ENCODE results near the gene RNF7.
"Not testable (repeated sequence)": the region's sequence is repeated elsewhere in the genome, so short reads cannot be mapped to it uniquely, and the experiment has no call there.

RNF7 gene

GRCh38 chr3:141735770-141736465, 2.2 kb upstream of the RNF7 start:
- DNase-seq (ENCODE audit: low read depth) = no peak

- no peak for DNase-seq (ENCODE audit: low read depth)
Measured at GRCh38 chr3:141737093-141737492, 1.0 kb upstream of the RNF7 start.

DNA sequence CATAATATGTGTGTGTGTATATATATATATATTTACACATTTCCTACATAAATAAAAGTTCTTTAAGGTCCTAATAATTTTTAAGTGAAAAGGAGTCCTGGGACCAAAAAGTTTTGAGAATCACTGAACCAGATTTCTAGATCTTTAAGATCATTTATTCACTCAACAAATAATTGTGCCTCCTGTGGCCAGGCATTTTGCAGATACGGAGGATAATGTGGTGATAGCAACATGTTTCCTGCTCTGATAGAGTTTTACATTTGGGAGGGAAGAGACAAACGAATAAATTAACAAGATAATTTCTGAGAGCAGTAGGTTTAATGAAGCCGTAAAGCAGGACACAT, 448 bp upstream of the RNF7 start:
- peak; percentile 2 for DNase-seq (ENCODE audit: low read depth)

- DNase-seq (ENCODE audit: low read depth) = peak; percentile 40
Measured at GRCh38 chr3:141738891-141739363, 829 bp downstream of the RNF7 start.

DNA sequence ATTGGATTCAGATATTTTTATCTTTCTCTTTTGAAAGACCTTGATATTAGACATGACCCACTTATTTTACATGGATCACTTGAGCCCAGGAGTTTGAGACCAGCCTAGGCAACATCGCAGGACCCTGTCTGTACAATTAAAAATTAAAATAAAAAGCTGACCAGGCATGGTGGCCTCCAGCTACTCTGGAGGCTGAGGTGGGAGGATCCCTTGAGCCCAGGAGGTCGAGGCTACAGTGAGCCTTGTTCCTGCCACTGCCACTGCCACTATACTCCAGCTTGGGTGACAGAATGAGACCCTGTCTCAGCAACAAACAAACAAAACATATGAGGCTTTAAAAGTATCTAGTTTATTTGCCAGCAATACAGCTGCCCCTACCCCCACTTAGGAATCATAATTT, 1.6 kb downstream of the RNF7 start:
- no peak for DNase-seq (ENCODE audit: low read depth)

GRCh38 chr3:141740349-141740748, 2.3 kb downstream of the RNF7 start:
- DNase-seq (ENCODE audit: low read depth) = no peak

GRCh38 chr3:141743305-141743704, 5.2 kb downstream of the RNF7 start:
- no peak for DNase-seq (ENCODE audit: low read depth)

DNA sequence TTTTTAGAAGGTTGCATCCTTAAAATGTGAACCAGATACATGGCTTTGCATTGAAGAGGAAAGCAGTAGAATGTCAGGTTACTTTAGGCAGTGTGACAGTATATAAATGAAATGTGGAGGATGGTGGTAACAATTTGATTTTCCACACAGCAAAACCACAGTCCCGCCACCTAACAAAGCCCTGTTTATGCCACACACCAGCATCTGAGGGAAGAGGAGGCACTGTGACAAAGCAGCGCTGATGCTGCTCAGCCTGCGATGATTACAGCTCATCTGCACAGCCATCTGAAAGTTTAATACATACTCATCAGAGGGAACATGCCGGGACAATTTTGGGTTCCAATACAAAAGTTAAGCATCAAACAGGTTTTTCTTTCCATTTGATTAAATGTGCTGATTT, 8.9 kb downstream of the RNF7 start:
- DNase-seq (ENCODE audit: low read depth) = no peak

GRCh38 chr3:141753399-141753798, 15.3 kb downstream of the RNF7 start:
- no peak for DNase-seq (ENCODE audit: low read depth)

GRCh38 chr3:141754032-141754431, 15.9 kb downstream of the RNF7 start:
- DNase-seq (ENCODE audit: low read depth) = no peak

- not testable (repeated sequence) for DNase-seq (ENCODE audit: low read depth)
Measured at GRCh38 chr3:141762552-141762951, 24.5 kb downstream of the RNF7 start.

GRCh38 chr3:141763088-141763750, 25.1 kb downstream of the RNF7 start, which contains the start of gene GRK7:
TSS of gene GRK7 (plus strand) at chr3:141763408. CDS start at chr3:141778285, 14,877 bp downstream.
- DNase-seq (ENCODE audit: low read depth) = no peak

- no peak for DNase-seq (ENCODE audit: low read depth)
Measured at GRCh38 chr3:141764045-141764444, 25.9 kb downstream of the RNF7 start.

GRCh38 chr3:141764465-141764864, 26.4 kb downstream of the RNF7 start:
- DNase-seq (ENCODE audit: low read depth) = no peak

DNA sequence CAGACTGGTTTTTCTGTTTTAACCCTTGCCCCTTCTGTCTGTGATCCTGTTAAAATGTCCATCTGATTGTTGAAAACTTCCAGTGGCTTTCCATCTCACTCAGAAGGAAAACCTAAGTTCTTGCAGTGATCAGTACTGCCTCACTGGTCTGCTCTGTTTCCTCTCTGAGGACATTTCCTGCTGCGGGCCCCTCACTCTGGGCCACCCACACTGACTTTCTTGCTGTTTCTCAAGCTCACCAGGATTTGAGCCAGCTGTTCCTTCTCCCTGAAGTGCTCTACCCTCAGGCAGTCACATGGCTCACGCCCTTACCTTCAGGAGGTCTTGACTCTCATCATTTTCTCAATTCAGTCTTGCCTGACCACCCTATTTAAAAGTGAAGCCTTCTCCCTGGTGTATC, 26.9 kb downstream of the RNF7 start:
- no peak for DNase-seq (ENCODE audit: low read depth)

- DNase-seq (ENCODE audit: low read depth) = no peak
Measured at GRCh38 chr3:141767066-141767465, 29.0 kb downstream of the RNF7 start.

GRCh38 chr3:141769221-141769894, 31.3 kb downstream of the RNF7 start:
- no peak for DNase-seq (ENCODE audit: low read depth)

- DNase-seq (ENCODE audit: low read depth) = no peak
Measured at GRCh38 chr3:141773676-141774075, 35.6 kb downstream of the RNF7 start.

GRCh38 chr3:141776376-141776775, 38.3 kb downstream of the RNF7 start:
- DNase-seq (ENCODE audit: low read depth) = no peak

- no peak for DNase-seq (ENCODE audit: low read depth)
Measured at GRCh38 chr3:141776885-141777284, 38.8 kb downstream of the RNF7 start.

DNA sequence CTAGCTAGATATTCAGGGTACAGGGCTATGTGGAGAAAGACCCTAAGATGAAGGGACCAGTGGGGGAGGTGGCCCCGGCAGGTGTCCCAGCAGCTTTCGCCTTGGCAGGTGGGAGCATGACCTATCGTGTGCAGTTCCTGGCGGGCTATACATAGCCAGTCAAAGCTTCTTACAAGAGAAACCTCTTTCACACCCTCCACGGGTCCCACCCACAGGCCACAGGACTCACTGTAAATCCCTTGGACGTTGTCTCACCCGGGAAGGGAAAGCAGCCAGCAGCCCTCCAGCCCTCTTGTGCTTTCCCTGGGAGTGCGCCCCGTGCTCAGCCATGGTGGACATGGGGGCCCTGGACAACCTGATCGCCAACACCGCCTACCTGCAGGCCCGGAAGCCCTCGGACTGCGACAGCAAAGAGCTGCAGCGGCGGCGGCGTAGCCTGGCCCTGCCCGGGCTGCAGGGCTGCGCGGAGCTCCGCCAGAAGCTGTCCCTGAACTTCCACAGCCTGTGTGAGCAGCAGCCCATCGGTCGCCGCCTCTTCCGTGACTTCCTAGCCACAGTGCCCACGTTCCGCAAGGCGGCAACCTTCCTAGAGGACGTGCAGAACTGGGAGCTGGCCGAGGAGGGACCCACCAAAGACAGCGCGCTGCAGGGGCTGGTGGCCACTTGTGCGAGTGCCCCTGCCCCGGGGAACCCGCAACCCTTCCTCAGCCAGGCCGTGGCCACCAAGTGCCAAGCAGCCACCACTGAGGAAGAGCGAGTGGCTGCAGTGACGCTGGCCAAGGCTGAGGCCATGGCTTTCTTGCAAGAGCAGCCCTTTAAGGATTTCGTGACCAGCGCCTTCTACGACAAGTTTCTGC, 40.1 kb downstream of the RNF7 start:
- DNase-seq (ENCODE audit: low read depth) = no peak

DNA sequence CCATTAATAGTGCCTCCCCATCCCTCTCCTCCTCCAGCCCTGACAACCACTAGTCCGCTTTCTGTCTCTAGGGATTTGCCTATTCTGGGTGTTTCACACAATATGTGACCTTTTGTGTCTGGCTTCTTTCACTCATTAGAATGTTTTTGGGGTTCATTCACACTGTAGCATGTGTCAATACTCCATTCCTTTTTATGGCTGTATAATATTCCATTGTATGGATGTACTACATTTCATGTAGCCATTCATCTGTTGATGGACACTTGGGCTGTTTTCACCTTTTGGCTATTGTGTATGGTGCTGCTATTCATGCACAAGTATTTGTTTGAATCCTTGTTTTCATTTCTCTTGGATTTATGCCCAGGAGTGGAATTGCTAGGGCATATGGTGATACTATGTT, 41.6 kb downstream of the RNF7 start:
- DNase-seq (ENCODE audit: low read depth) = no peak

Measured in HS-5 (cell line).